NCI-H460 (cell line): ENCODE results near the gene ADAMTS17. TPM values are rescaled to one million over a fixed set of nuclear protein-coding genes. Genes with fewer than 3 reads are reported as not detected.

ENCODE experiments used
- DNase-seq: peaks from one replicate; pipeline ENCODE4 v3.0.0-alpha.2; 2016; ENCODE audit warnings: low read depth; ENCODE audit errors: extremely low read depth
- total RNA-seq: library from RNA; depleted of rRNA; stranded (reverse); fragments of >200 nt; shearing (Covaris generic); gene quantifications from 2 replicates; pipeline ENCODE4 v1.2.3, GENCODE V29; 2014

Gene ADAMTS17
- total RNA-seq, 1 experiment from 2014 or later: 0.15 TPM

DNA sequence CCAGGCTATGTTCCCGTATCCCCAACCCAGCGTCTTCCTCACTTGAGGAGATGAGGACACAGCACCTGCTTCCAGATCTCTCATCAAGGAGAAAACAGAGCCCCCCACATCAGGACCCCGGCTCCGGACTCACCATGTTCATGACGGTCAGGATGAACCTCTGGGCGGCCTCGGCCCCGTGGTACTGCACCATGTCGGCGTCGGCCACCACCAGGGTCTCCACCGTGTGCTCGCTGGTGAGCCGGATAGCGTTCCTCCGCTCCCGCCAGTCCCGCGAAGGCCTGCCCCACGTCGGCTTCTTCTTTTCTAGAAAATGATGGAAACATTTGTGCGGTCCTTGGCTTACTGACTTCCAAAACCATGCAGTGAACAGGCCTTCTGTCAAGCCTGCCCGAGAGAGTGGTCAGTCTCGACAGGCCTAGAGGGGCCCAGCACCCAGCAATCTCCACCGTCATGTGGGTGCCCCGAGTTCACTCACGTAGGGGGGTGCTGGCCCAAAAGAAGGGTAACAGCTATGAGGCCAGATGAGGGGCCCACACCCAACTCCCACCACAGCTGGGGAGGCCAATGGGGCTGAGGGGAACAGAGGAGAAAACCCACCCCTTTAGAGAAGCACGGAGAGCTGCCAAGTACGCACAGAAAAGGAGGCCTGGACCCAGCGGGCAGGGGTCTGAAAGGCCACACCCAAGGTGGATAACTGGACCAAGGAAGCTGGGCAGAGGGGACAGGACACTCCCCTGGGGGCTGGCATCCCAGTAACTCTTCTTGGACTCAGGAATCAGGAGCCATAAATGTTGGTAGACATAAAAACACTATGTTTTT is 60.5 kb downstream of the ADAMTS17 start:
- DNase-seq: no peak

GRCh38 chr15:100279849-100280248 is 61.9 kb downstream of the ADAMTS17 start:
- DNase-seq: no peak

DNA sequence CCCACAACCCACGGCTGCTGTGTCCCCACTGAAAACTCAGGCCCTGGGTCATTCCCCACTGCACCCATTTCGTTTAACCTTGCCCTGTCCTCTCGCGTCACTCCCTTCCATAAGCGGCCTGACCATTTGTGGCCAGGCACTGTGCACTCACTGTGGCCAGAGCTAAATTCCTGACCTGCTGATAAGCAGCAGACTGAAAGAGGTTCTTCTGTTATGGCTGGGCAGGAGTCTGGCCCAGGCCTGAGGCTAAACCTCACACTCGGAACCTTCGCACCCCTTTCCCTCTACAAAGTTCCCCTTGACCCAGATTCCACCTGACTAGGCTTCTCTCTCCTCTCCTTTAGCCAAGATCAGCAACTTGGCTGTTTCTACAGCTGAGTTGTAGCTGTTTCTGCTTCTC is 62.3 kb downstream of the ADAMTS17 start:
- no peak for DNase-seq

DNA sequence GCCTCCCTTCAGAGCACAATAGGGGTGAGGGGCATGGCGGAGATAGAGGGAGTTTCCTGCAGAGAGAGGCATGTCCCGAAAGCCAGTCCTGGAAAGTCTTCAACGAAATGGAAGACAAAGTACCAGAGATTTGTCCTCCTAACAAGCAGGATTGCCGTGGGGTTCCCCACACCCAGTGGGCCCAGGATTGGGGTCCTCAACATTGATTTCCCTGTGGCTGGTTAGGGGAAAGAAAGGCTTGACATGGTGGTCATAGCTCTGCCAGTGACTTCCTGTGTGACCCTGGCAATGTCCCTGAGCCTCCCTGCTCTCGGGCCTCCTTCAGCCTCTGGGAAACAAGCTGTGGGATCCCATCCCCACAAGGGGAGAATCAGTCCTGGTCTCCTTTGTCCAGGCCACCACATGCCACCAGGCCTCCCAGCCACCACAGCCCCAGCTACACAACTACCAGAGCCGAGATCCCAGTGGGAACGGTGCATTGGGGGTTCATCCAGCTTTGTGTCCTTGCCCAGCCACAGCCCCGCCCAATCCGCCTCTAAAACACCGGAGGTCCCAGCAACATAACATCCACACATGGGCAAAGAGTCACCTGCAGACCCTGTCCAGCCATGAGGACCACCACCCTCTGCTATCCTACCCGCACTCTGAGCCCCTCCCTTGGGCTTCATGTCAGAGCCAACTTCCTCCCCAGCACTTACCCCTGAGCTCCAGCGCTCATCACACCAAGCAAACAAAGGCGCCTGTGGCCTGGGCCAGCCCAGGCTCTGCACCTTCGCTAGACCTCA is 63.0 kb downstream of the ADAMTS17 start:
- DNase-seq: no peak

- no peak for DNase-seq
Observed at GRCh38 chr15:100277087-100277855, 64.5 kb downstream of the ADAMTS17 start.

- DNase-seq: no peak
Observed at GRCh38 chr15:100276506-100276905, 65.3 kb downstream of the ADAMTS17 start.

DNA sequence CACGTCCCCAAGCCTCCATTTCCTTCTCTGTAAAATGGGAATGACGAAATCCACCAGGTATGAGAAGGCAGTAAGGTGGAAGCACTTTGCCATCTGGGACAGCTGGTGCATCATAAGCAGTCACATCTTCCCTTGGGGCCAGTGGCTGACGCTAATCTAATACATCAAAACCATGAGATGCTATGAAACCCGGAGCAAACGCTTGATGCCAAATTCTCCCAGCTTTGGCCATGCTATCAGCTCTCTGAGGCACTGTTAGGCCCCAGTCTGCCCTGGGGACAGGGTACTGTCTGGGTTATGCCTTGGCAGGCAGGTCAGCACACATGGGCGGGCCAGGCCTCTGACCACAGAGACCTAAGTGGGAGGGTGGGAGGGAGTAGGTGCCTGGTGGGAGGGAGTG is 66.1 kb downstream of the ADAMTS17 start:
- DNase-seq: no peak

- no peak for DNase-seq
Observed at GRCh38 chr15:100269831-100270230, 71.9 kb downstream of the ADAMTS17 start.

DNA sequence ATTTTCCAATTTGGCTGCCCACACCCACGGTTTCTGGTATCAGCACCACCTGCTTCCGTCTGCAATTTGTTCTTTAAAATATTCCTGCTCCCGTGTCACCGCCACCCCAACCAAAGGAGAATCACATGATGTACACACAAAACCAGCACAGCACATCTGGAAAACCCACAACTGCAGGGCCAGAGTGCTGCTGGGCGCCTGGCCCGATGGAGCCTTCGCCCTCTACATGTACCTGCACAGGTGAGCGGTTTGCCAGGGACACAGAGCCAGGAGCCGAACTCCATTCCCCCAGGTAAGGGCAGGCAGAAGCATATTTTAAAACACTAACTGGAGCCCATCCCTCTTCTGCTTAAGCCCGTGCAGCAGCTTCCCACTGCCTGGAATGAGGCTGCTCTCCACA is 75.6 kb downstream of the ADAMTS17 start:
- DNase-seq: no peak

GRCh38 chr15:100265641-100266035 is 76.1 kb downstream of the ADAMTS17 start:
- DNase-seq: no peak

DNA sequence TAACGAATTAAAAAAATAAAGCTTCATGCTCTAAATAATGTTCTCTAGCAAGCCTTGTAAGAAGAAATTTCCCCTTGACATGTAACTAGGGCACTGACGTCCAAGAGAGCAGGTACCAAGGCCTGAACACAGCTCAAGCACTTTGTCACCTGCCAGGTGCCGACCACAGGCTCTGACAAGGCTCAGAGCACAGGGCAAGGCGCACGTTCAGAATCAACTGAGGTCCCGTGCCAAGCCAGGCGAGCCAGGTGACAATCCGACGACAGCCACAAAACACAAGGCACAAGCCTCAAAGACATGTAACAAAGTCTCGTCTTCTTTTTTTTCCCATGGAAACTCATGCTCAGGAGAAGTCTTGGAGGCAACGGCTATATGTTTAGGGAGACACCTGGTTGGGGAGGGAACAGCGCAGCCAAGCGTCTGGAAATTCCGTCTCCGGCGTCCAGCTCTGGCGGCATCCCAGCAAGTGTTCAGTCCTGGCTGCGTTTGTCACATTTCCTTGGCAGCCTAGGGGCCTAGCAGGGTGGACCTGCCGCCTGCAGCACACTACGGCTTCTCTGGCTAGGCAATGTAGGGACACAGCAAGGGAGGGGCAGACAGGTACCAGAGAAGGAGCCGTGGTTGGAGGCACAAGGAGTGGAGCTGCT is 76.7 kb downstream of the ADAMTS17 start:
- no peak for DNase-seq

DNA sequence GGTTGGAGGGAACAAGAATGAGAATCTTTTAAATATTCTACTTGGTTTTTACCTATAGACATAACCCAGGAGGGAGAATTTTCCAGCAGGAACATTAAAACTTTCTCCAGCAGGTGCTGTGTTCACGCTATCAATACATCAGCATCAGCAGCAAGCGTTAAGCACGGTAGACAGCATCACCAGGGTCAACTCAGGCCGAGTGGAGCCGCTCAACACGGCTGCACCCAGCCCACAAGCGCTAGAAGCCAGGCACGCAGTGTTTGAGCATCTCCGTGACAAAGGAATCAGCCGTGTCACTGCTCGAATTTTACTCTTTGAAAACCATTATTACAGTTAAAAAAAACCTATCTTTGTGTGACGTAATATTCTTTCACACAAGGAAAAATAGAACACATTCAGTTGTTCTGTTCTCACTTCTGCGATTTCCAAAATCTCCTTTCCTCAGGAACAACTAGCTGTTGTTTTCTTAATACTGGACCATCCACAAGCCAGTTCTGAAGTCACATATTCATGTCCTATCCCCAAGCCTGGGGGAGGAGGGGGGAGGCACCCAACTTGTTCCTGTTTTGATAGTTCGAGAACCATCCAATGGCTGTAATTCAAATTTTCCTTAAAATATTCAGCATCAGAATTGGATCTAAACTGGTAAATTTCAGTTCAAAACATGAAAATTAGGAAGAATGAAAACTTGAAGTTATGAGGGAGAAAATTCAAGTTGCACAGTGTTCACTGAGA is 77.9 kb downstream of the ADAMTS17 start:
- DNase-seq: no peak

- DNase-seq: no peak
Observed at GRCh38 chr15:100263031-100263430, 78.7 kb downstream of the ADAMTS17 start.

DNA sequence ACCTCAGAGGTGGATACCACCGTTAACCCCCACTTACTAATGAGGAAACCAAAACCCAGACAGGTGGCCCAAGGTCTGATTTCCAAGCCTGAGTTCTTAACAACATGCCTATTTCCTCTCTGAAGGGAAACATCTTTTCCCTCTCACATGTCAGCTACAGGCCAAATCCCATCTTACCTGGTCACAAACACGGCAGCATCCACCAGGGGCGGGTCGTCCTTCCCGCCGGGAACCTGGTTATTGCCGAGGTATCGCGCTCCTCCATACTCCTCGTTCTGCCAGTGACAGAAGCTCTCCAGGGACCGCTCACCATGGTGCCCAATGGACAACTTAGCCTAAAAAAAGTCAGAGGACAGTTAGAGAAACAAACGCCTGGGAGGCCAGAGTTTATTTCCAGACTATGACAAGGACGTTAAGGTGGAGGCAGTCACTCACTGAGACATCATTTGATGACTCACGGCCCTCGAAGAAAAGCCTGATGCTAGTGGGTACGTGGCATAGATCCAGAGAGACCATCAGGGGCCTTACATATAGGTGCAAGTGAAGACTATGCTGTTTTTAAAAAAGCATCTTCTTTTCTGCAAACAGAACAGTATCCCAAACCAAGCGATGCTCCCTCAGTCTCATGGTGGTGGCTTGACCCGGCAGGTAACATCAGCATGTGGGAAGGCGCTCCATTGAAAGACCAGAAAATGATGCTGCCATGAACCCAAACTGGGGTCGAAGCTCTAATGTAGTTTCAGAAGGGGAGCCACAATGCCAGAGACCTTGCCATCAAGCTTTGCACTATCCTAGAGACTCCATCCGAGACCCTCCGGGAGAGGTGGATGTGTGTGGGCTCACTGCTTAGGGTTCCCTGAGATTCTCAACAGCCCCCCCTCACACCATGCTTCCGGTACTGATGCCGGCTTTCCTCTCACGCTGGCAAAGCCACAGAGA is 80.2 kb downstream of the ADAMTS17 start:
- no peak for DNase-seq

GRCh38 chr15:100259266-100259665 is 82.5 kb downstream of the ADAMTS17 start:
- DNase-seq: no peak

DNA sequence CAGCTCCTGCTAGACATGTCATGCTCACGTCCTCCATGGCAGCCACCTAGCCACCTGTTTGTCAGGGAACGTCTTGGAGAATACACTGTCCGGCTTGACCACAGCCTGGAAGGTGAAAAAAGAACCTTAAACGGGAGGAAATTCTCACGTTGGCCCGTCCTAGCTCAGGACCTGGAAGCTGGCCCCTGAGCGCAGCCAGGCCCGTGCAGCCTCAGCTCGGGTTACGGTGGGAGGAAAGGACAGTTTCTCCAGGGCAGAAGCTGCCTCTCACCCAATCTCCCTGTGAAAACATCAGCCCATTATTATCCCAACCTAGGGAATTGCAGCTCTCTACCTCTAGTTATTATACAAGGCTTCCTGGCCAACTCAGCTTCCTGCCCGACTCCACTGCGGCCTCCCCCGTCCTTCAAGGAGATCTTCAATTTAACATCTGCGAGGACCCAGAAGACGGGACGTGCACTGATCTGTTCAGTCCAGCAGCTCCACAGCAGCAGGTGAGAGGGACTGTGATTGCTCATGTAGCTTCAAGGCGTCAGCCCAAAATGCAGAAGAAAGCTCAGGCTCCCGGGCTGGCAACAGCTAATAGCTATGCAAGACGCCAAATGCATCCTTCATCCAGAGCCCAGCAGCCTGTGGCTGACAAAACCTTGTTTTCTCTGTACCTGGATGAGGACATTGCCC is 84.7 kb downstream of the ADAMTS17 start:
- DNase-seq: no peak

- no peak for DNase-seq
Observed at GRCh38 chr15:100256101-100256969, 85.4 kb downstream of the ADAMTS17 start.
